ENCODE measurements around the gene CLDN18.

DNA sequence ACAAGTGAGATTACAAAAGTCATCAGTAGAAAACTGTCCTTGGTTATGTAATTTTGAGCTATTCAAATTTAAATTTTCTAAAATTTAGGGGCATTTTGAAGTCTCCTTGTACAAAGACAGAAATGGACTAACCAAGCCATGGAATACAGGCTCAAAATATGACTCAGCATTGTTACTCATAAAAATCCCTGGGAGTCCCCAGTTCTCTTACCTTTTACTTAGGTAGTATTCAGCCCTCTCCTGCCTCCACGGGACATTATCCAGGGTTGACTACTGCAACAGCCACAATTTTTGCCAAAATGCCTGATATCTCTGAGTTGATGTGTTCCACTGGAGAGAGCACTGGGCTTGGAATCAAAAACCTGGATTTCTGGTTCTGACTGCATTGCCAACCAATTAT lies 25.0 kb downstream of the CLDN18 start:
- TF ChIP-seq, protein P1, sequence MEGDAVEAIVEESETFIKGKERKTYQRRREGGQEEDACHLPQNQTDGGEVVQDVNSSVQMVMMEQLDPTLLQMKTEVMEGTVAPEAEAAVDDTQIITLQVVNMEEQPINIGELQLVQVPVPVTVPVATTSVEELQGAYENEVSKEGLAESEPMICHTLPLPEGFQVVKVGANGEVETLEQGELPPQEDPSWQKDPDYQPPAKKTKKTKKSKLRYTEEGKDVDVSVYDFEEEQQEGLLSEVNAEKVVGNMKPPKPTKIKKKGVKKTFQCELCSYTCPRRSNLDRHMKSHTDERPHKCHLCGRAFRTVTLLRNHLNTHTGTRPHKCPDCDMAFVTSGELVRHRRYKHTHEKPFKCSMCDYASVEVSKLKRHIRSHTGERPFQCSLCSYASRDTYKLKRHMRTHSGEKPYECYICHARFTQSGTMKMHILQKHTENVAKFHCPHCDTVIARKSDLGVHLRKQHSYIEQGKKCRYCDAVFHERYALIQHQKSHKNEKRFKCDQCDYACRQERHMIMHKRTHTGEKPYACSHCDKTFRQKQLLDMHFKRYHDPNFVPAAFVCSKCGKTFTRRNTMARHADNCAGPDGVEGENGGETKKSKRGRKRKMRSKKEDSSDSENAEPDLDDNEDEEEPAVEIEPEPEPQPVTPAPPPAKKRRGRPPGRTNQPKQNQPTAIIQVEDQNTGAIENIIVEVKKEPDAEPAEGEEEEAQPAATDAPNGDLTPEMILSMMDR (IDR thresholded peaks at IDR 0.05; ENCODE audit: extremely low read depth in 1 of 2, insufficient read depth in 1 of 2, low read depth in 1 of 2, low read length in 2 of 2): no peak
- TF ChIP-seq JUN (IDR thresholded peaks at IDR 0.05; ENCODE audit: borderline replicate concordance, insufficient read depth, insufficient read length, low read depth) (no peak), POLR2AphosphoS5 (IDR thresholded peaks at IDR 0.05; ENCODE audit: insufficient read depth, low read depth, low read length) (no peak), EZH2 (IDR thresholded peaks at IDR 0.05; ENCODE audit: borderline replicate concordance, low read depth, low read length, severe bottlenecking) (no peak), POLR2A (IDR thresholded peaks at IDR 0.05; ENCODE audit: low read depth, low read length) (no peak), MYC (IDR thresholded peaks at IDR 0.05; ENCODE audit: low read depth, low read length) (no peak), GATA2 (IDR thresholded peaks at IDR 0.05; ENCODE audit: insufficient read depth, insufficient read length, low read depth, low read length) (no peak), FOS (IDR thresholded peaks at IDR 0.05; ENCODE audit: borderline replicate concordance, insufficient read depth, low read length) (no peak)
- TF ChIP-seq, protein P2, sequence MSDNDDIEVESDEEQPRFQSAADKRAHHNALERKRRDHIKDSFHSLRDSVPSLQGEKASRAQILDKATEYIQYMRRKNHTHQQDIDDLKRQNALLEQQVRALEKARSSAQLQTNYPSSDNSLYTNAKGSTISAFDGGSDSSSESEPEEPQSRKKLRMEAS (IDR thresholded peaks at IDR 0.05; ENCODE audit: insufficient read depth, insufficient read length): no peak
